Brain microvascular endothelial cell (primary cell): ENCODE results near the gene MAP3K15.

Experiments
- DNase-seq: peaks from one replicate; pipeline ENCODE4 v3.0.0-alpha.2; 2020
- H3K27ac ChIP-seq: fragments of 250-450 bp; sonication (Bioruptor Pico); 2 replicates; pipeline ENCODE4 v1.5.1; 2020; ENCODE audit warnings: mild to moderate bottlenecking, moderate library complexity
- H3K27me3 ChIP-seq: fragments of 250-450 bp; sonication (Bioruptor Pico); replicated peaks from 2 replicates; pipeline ENCODE4 v1.5.1; 2020; ENCODE audit warnings: mild to moderate bottlenecking
- H3K36me3 ChIP-seq: fragments of 250-450 bp; sonication (Bioruptor Pico); replicated peaks from 2 replicates; pipeline ENCODE4 v1.5.1; 2020; ENCODE audit warnings: mild to moderate bottlenecking
- H3K4me3 ChIP-seq: 2 replicates; pipeline ENCODE4 v1.5.1; 2011; ENCODE audit warnings: low read depth, mild to moderate bottlenecking, control low read depth, low read length, moderate library complexity
- in situ Hi-C: cut with HindIII; loops from 2 replicates; pipeline ENCODE4 v1.10.0; 2017; ENCODE audit warnings: low sequenced_read_pairs, low pct_ligation_motif_present
- TF ChIP-seq, protein P1 (sequence below): IDR thresholded peaks from 2 replicates; pipeline ENCODE4 v1.5.1; 2011; ENCODE audit warnings: low read depth, mild to moderate bottlenecking, moderate library complexity, low read length, control low read depth, inconsistent platforms; ENCODE audit errors: missing control alignments

The MAP3K15 gene

DNA sequence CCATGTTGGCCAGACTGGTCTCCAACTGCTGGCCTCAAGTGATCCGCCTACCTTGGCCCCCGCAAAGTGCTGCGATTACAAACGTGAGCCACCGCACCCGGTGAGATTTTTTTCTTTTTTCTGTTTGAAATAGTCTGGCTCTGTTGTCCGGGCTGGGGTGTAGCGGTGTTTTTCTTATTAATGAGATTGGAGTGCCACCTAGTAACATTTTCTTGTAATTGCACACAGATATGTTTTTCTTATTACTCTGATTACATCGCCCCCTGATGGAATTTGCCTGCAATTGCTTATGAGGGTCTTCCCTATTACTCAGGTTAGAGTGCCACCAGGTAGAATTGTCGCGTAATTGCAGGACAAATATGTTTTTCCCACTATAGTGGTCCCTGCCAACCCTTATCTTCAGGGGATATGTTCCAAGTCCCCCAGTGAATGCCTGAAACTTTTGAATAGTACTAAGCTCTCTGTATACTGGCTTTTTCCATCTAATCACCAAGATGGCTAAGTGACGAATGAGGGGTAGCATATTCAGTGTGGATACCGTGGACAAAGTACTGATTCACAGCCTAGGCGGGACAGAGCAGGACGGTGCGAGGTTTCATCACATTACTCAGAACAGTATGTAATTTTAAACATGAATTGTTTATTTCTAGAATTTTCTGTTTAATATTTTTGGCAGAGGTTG, 180.2 kb downstream of the MAP3K15 start:
- DNase-seq: peak; percentile 9
- no peaks in the 10 kb centered on the region for H3K27me3 ChIP-seq
- in situ Hi-C loops: no loop called here

DNA sequence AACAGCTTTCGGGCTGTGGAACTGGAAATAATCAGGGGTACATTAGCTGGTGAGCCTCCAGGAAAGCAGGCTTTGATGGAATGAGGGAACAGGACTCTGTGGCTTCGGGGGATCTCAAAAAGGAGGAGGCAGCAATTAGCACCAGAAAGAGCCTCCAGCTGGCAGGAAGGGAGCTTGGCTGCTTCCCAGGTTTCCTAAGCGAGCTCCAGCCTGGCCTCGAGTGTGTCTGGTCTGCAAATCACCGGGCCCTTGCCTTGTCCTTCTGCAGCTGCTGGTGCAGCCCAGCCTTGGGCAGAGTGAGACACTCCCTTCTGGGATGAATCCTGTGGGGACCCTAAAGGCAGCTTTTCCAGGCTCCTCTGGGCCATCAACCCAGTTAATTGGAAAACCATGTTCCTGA, 182.3 kb downstream of the MAP3K15 start:
- TF ChIP-seq, protein P1, sequence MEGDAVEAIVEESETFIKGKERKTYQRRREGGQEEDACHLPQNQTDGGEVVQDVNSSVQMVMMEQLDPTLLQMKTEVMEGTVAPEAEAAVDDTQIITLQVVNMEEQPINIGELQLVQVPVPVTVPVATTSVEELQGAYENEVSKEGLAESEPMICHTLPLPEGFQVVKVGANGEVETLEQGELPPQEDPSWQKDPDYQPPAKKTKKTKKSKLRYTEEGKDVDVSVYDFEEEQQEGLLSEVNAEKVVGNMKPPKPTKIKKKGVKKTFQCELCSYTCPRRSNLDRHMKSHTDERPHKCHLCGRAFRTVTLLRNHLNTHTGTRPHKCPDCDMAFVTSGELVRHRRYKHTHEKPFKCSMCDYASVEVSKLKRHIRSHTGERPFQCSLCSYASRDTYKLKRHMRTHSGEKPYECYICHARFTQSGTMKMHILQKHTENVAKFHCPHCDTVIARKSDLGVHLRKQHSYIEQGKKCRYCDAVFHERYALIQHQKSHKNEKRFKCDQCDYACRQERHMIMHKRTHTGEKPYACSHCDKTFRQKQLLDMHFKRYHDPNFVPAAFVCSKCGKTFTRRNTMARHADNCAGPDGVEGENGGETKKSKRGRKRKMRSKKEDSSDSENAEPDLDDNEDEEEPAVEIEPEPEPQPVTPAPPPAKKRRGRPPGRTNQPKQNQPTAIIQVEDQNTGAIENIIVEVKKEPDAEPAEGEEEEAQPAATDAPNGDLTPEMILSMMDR: no peak
- H3K27me3 ChIP-seq: no peaks in the 10 kb centered on the region
- no peak overlapping the region for H3K27ac ChIP-seq
- no peak for DNase-seq
- in situ Hi-C loops: no loop called here
- H3K36me3 ChIP-seq: no peaks in the 10 kb centered on the region
- H3K4me3 ChIP-seq: no peak overlapping the region

More for the DNA sequence above, 180.2 kb downstream of the MAP3K15 start:
- TF ChIP-seq, protein P1: peak; percentile 46
- no peak overlapping the region for H3K27ac ChIP-seq
- no peaks in the 10 kb centered on the region for H3K36me3 ChIP-seq
- no peak overlapping the region for H3K4me3 ChIP-seq

- Histone ChIP-seq H3K4me3 (no peak overlapping the region), H3K27ac (no peak overlapping the region), H3K36me3 (no peaks in the 10 kb centered on the region), H3K27me3 (no peaks in the 10 kb centered on the region)
- in situ Hi-C loops: no loop called here
- TF ChIP-seq, protein P1: no peak
- no peak for DNase-seq
These were observed 183.5 kb downstream of the MAP3K15 start for GRCh38 chrX:19331831-19332230.

DNA sequence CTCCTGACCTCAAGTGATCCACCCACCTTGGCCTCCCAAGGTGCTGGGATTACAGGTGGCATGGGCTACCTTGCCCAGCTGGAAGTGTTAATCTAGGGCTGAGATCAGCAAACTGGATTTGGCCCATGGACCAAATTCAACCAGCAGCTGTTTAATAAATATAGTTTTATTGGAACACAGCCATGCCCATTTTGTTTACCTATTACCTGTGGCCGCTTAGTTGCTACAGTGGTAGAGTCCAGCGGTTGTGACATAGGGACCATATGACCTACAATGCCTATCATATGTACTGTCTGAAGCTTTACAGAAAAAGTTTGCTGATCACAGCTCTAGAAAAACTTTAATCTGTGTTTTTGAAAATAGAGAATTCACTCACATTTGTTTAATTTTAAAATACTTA, 188.7 kb downstream of the MAP3K15 start:
- H3K36me3 ChIP-seq: no peaks in the 10 kb centered on the region
- no peak overlapping the region for H3K4me3 ChIP-seq
- DNase-seq: no peak
- H3K27ac ChIP-seq: no peak overlapping the region
- TF ChIP-seq, protein P1: no peak
- no peaks in the 10 kb centered on the region for H3K27me3 ChIP-seq
- in situ Hi-C loops: no loop called here
